ENCODE measurements around the gene SESN3.
"Not testable (repeated sequence)": the region's sequence is repeated elsewhere in the genome, so short reads cannot be mapped to it uniquely, and the experiment has no call there.

Gene SESN3

GRCh38 chr11:95152876-95153856 is 77.8 kb downstream of the SESN3 start:
- no peak for DNase-seq

GRCh38 chr11:95150956-95151684 is 79.9 kb downstream of the SESN3 start:
- peak in 56 of 58 donors; percentile 35 to 95 (median 85) for DNase-seq

- peak in 41 of 58 donors; percentile 17 to 83 (median 57) for DNase-seq
Observed at GRCh38 chr11:95149651-95150364, 81.2 kb downstream of the SESN3 start.

GRCh38 chr11:95148938-95149337 is 82.1 kb downstream of the SESN3 start:
- DNase-seq = no peak

GRCh38 chr11:95148406-95148805 is 82.6 kb downstream of the SESN3 start:
- no peak for DNase-seq

GRCh38 chr11:95147364-95147905 is 83.6 kb downstream of the SESN3 start:
- DNase-seq = peak in 30 of 58 donors; percentile 7 to 54 (median 37)

- DNase-seq = no peak
Observed at GRCh38 chr11:95145430-95146060, 85.5 kb downstream of the SESN3 start.

- DNase-seq = no peak
Observed at GRCh38 chr11:95144313-95145235, 86.4 kb downstream of the SESN3 start.

- no peak for DNase-seq
Observed at GRCh38 chr11:95143106-95143681, 87.8 kb downstream of the SESN3 start.

- DNase-seq = peak in 1 of 58 donors; percentile 37
Observed at GRCh38 chr11:95142431-95142830, 88.6 kb downstream of the SESN3 start.

- no peak for DNase-seq
Observed at GRCh38 chr11:95140397-95141033, 90.5 kb downstream of the SESN3 start.

GRCh38 chr11:95138448-95138847 is 92.6 kb downstream of the SESN3 start:
- no peak for DNase-seq

- no peak for DNase-seq
Observed at GRCh38 chr11:95137299-95137698, 93.7 kb downstream of the SESN3 start.

- not testable (repeated sequence) for DNase-seq
Observed at GRCh38 chr11:95136747-95137146, 94.3 kb downstream of the SESN3 start.

- no peak for DNase-seq
Observed at GRCh38 chr11:95135880-95136279, 95.1 kb downstream of the SESN3 start.

GRCh38 chr11:95135155-95135554 is 95.8 kb downstream of the SESN3 start:
- DNase-seq = peak in 1 of 58 donors; percentile 29

GRCh38 chr11:95134491-95134890 is 96.5 kb downstream of the SESN3 start:
- DNase-seq = peak in 26 of 58 donors; percentile 6 to 60 (median 26)

- peak in 1 of 58 donors; percentile 56 for DNase-seq
Observed at GRCh38 chr11:95132956-95133355, 98.0 kb downstream of the SESN3 start.

- DNase-seq = no peak
Observed at GRCh38 chr11:95128602-95129001, 102.4 kb downstream of the SESN3 start.
